B cell (primary cell): ENCODE data around the gene CASKIN2. TPM values are rescaled to one million over a fixed set of nuclear protein-coding genes. Genes with fewer than 3 reads are reported as not detected.
"Not testable (repeated sequence)": the region's sequence is repeated elsewhere in the genome, so short reads cannot be mapped to it uniquely, and the experiment has no call there.

Source experiments
- ATAC-seq: fragments of 200-7000 bp; cut with Tn5 transposase; one replicate; pipeline ENCODE4 v1.10.0; 2021; ENCODE audit warnings: low read depth, mild to moderate bottlenecking, moderate number of reproducible peaks, moderate library complexity
- CTCF ChIA-PET: fragments of 350-600 bp; sonication (Branson Sonifier 250); formaldehyde crosslinking; loops from one replicate; lab custom pipeline; 2021; ENCODE audit warnings: antibody characterized with exemption, inconsistent platforms; lab: Charles Lee
- POLR2A ChIA-PET: fragments of 350-600 bp; sonication (Branson Sonifier 250); formaldehyde crosslinking; loops from one replicate; lab custom pipeline; 2021; ENCODE audit warnings: antibody characterized with exemption; lab: Charles Lee
- DNase-seq: peaks from one replicate; pipeline ENCODE4 v3.0.0; 2013
- H2AFZ ChIP-seq: 2 replicates; pipeline ENCODE4 v1.6.1; 2012; ENCODE audit warnings: mild to moderate bottlenecking, low read depth, low read length; ENCODE audit not compliant: insufficient read depth, poor library complexity, severe bottlenecking
- H3K27ac ChIP-seq, 2 donors: 1 replicate in 1 of 2; 2 replicates in 1 of 2; pipeline ENCODE4 v1.5.1; 2012 to 2013; ENCODE audit warnings: low read length in 2 of 2, mild to moderate bottlenecking in 2 of 2, moderate library complexity in 1 of 2
- H3K27me3 ChIP-seq, 4 experiments: fragments of 200-600 bp in 1 of 4; sonication (generic) in 1 of 4; replicated peaks in 1 of 4; 1 replicate in 2 of 4; 2 replicates in 2 of 4; pipeline versions ENCODE4 v1.6.1 to v1.7.0; 2013 to 2016; ENCODE audit warnings: low read length in 3 of 4, mild to moderate bottlenecking in 2 of 4, mixed read lengths in 1 of 4, moderate library complexity in 1 of 4; ENCODE audit not compliant: insufficient read depth in 4 of 4, control insufficient read depth in 3 of 4; ENCODE audit errors: control extremely low read depth in 1 of 4
- H3K36me3 ChIP-seq, 2 experiments: replicated peaks in 1 of 2; 1 replicate in 1 of 2; 2 replicates in 1 of 2; pipeline versions ENCODE4 v1.6.1 to v1.7.1; 2013; ENCODE audit warnings: low read length in 1 of 2; ENCODE audit not compliant: insufficient read depth in 2 of 2, control insufficient read depth in 1 of 2; ENCODE audit errors: control extremely low read depth in 1 of 2, extremely low read depth in 1 of 2
- H3K4me1 ChIP-seq, 2 donors: fragments of 200-600 bp in 1 of 2; sonication (generic) in 1 of 2; 1 replicate in 1 of 2; 2 replicates in 1 of 2; pipeline versions ENCODE4 v1.5.1 to v1.6.1; 2013 to 2017; ENCODE audit warnings: low read length in 2 of 2; ENCODE audit not compliant: control insufficient read depth in 2 of 2, insufficient read depth in 2 of 2
- H3K4me2 ChIP-seq: replicated peaks from 2 replicates; pipeline ENCODE3; 2012; ENCODE audit warnings: mild to moderate bottlenecking, low read depth, low read length; ENCODE audit not compliant: poor library complexity, severe bottlenecking
- H3K4me3 ChIP-seq, 5 experiments: fragments of 200-600 bp in 1 of 5; sonication (generic) in 1 of 5; 1 replicate in 3 of 5; 2 replicates in 2 of 5; pipeline versions ENCODE4 v1.5.1 to v1.7.0; 2011 to 2016; ENCODE audit warnings: low read length in 4 of 5, mild to moderate bottlenecking in 4 of 5, low read depth in 2 of 5, control low read depth in 1 of 5, moderate library complexity in 1 of 5; ENCODE audit not compliant: insufficient read depth in 1 of 5; ENCODE audit errors: control extremely low read depth in 1 of 5, extremely low read depth in 1 of 5
- H3K79me2 ChIP-seq: fragments of 200-600 bp; sonication (generic); one replicate; pipeline ENCODE4 v1.6.0; 2016; ENCODE audit warnings: low read length; ENCODE audit not compliant: control insufficient read depth, insufficient read depth
- H3K9ac ChIP-seq: fragments of 200-600 bp; sonication (generic); 2 replicates; pipeline ENCODE4 v1.6.1; 2017; ENCODE audit warnings: mild to moderate bottlenecking, low read length, moderate library complexity
- H3K9me3 ChIP-seq, 3 donors: one replicate each; pipeline versions ENCODE4 v1.6.1 to v1.7.1; 2013; ENCODE audit warnings: low read length in 2 of 3; ENCODE audit not compliant: control insufficient read depth in 2 of 3, insufficient read depth in 1 of 3; ENCODE audit errors: control extremely low read depth in 1 of 3
- H4K20me1 ChIP-seq: 2 replicates; pipeline ENCODE4 v1.6.0; 2012; ENCODE audit warnings: mild to moderate bottlenecking, low read length; ENCODE audit not compliant: insufficient read depth, control insufficient read depth, poor library complexity, severe bottlenecking
- H3K27ac Mint-ChIP-seq: one replicate; pipeline ENCODE4 v1.8.0; 2021; ENCODE audit warnings: mixed read lengths
- H3K27me3 Mint-ChIP-seq: one replicate; pipeline ENCODE4 v1.8.0; 2021; ENCODE audit warnings: mixed read lengths
- H3K4me1 Mint-ChIP-seq: one replicate; pipeline ENCODE4 v1.8.0; 2021; ENCODE audit warnings: mixed read lengths
- H3K4me3 Mint-ChIP-seq: one replicate; pipeline ENCODE4 v1.8.0; 2021; ENCODE audit warnings: mixed read lengths
- H3K9me3 Mint-ChIP-seq: one replicate; pipeline ENCODE4 v1.8.0; 2022; ENCODE audit warnings: mixed read lengths; ENCODE audit not compliant: insufficient read depth
- EZH2 ChIP-seq: IDR thresholded peaks from 2 replicates; pipeline ENCODE4 v1.6.1; 2012; ENCODE audit warnings: borderline replicate concordance, low read depth, mild to moderate bottlenecking, moderate library complexity, low read length; ENCODE audit not compliant: insufficient read depth, poor library complexity, severe bottlenecking
- WGBS: methylation state at CpG from one replicate; pipeline ENCODE4 v1.1.5; 2013; ENCODE audit warnings: missing lambda C conversion rate; ENCODE audit not compliant: insufficient coverage; 5-methylcytosine and 5-hydroxymethylcytosine counted together
- intact Hi-C: fragments of 100-400 bp; cut with micrococcal nuclease; formaldehyde crosslinking; loops from one replicate; pipeline ENCODE4 v1.10.0; 2022
- polyA plus RNA-seq: library from polyadenylated mRNA; depleted of rRNA; stranded (reverse); fragments of >200 nt; gene quantifications from 2 replicates; pipeline ENCODE4 v1.2.3, GENCODE V29; 2012
- total RNA-seq, 2 donors: library from RNA; stranded (reverse); fragments of 120-200 nt in 1 of 2; gene quantifications; 1 replicate in 1 of 2; 2 replicates in 1 of 2; pipeline versions ENCODE4 v1.2.3 to v1.2.4, GENCODE V29; 2013 to 2022
- TF ChIP-seq, protein P1 (sequence below): fragments of 200-600 bp; IDR thresholded peaks from one replicate; pipeline ENCODE4 v1.8.0; 2022; ENCODE audit warnings: antibody characterized with exemption, mild to moderate bottlenecking

Gene CASKIN2
- total and polyA plus RNA-seq, 2 donors (not counting 1 experiment from before 2014, with no cell fraction given) = 0.37 to 1.00 TPM

- H3K4me2 ChIP-seq = no peak overlapping the region
- H3K36me3 ChIP-seq = no peaks in the 10 kb centered on the region
- no peak overlapping the region for H2AFZ ChIP-seq
- TF ChIP-seq EZH2 = no peak
- TF ChIP-seq, protein P1, sequence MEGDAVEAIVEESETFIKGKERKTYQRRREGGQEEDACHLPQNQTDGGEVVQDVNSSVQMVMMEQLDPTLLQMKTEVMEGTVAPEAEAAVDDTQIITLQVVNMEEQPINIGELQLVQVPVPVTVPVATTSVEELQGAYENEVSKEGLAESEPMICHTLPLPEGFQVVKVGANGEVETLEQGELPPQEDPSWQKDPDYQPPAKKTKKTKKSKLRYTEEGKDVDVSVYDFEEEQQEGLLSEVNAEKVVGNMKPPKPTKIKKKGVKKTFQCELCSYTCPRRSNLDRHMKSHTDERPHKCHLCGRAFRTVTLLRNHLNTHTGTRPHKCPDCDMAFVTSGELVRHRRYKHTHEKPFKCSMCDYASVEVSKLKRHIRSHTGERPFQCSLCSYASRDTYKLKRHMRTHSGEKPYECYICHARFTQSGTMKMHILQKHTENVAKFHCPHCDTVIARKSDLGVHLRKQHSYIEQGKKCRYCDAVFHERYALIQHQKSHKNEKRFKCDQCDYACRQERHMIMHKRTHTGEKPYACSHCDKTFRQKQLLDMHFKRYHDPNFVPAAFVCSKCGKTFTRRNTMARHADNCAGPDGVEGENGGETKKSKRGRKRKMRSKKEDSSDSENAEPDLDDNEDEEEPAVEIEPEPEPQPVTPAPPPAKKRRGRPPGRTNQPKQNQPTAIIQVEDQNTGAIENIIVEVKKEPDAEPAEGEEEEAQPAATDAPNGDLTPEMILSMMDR = no peak
- peaks cover 11% of the 10 kb centered on the region for H4K20me1 ChIP-seq
- Mint-ChIP-seq H3K4me3 (no peak overlapping the region), H3K4me1 (peaks cover 24% of the 10 kb centered on the region), H3K27ac (no peak overlapping the region), H3K9me3 (no peaks in the 10 kb centered on the region), H3K27me3 (no peaks in the 10 kb centered on the region)
- H3K79me2 ChIP-seq = peaks cover 19% of the 10 kb centered on the region
- peaks cover 29 to 36% of the 10 kb centered on the region in 2 donors for H3K4me1 ChIP-seq
- H3K4me3 ChIP-seq = no peak overlapping the region
- no peaks in the 10 kb centered on the region for H3K9me3 ChIP-seq
- ChIA-PET CTCF (no interaction called here), POLR2A (interaction anchor here (0.6 kb wide), 1 partner anchor 411 kb away, joined by 3 read pairs; no protein-coding TSS in a partner anchor)
- DNase-seq = no peak
- no peak overlapping the region for H3K9ac ChIP-seq
- ATAC-seq = no peak
- 94% methylated on average over 7 of the region's 8 CpGs for WGBS
- H3K27me3 ChIP-seq = peaks cover 0 to 2% (median 0%) of the 10 kb centered on the region in 4 experiments
- H3K27ac ChIP-seq = no peak overlapping the region
- intact Hi-C loops = no loop called here
Measured at GRCh38 chr17:75521290-75521689, 6.0 kb upstream of the CASKIN2 start.

DNA sequence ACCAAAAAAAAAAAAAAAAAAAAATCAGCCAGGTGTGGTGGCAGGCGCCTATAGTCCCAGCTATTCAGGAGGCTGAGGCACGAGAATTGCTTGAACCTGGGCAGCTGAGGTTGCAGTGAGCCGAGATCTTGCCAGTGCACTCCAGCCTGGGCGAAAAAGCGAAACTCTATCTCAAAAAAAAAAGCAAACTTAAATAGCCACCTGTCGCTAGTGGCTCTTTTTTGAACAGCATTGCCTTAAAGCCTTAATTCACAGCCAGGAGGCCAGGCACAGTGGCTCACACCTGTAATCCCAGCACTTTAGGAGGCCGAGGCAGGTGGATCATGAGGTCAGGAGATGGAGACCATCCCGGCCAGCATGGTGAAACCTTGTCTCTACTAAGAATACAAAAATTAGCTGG lies 5.1 kb upstream of the CASKIN2 start:
- ChIA-PET CTCF (interaction anchor here (0.5 kb wide), 1 partner anchor 12 kb away, joined by 4 read pairs; no protein-coding TSS in a partner anchor), POLR2A (interaction anchor here (0.6 kb wide), 1 partner anchor 44 kb away, joined by 4 read pairs; no protein-coding TSS in a partner anchor)
- H3K4me2 ChIP-seq, H2AFZ ChIP-seq, H3K4me3 ChIP-seq, H3K27ac Mint-ChIP-seq, DNase-seq, H3K27me3 ChIP-seq, H3K27ac ChIP-seq, H3K4me3 Mint-ChIP-seq, H3K9me3 Mint-ChIP-seq, ATAC-seq, H3K36me3 ChIP-seq, H3K9ac ChIP-seq, H3K27me3 Mint-ChIP-seq, H3K9me3 ChIP-seq, intact Hi-C loops: not testable (repeated sequence)
- H3K4me1 Mint-ChIP-seq = peaks cover 21% of the 10 kb centered on the region
- peaks cover 25 to 40% of the 10 kb centered on the region in 2 donors for H3K4me1 ChIP-seq
- WGBS = 94% methylated on average over 3 of the region's 8 CpGs
- H3K79me2 ChIP-seq = peaks cover 15% of the 10 kb centered on the region
- H4K20me1 ChIP-seq = peaks cover 10% of the 10 kb centered on the region
